GM12801 (cell line): ENCODE data around the gene MACROH2A1.

Source experiments
- TF ChIP-seq, protein P1 (sequence below): IDR thresholded peaks from one replicate; pipeline ENCODE4 v1.5.1; 2011; ENCODE audit warnings: control low read depth; ENCODE audit not compliant: insufficient read length; ENCODE audit errors: extremely low read depth

MACROH2A1 gene

DNA sequence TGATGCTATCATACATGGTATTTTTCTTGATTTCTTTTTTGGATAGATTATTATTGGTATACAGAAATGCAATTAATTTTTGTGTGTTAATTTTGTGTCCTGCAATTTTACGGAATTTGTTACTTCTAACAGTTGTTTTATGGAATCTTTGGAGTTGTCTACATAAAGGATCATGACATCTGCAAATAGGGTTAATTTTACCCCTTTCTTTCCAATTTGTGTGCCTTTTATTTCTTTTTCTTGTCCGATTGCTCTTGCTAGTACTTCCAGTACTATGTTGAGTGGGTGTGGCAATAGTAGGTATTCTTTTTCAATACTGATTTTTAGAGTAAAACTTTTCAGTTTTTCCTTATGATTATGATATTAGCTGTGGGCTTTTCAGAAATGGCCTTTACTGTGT is 111.5 kb downstream of the MACROH2A1 start:
- TF ChIP-seq, protein P1, sequence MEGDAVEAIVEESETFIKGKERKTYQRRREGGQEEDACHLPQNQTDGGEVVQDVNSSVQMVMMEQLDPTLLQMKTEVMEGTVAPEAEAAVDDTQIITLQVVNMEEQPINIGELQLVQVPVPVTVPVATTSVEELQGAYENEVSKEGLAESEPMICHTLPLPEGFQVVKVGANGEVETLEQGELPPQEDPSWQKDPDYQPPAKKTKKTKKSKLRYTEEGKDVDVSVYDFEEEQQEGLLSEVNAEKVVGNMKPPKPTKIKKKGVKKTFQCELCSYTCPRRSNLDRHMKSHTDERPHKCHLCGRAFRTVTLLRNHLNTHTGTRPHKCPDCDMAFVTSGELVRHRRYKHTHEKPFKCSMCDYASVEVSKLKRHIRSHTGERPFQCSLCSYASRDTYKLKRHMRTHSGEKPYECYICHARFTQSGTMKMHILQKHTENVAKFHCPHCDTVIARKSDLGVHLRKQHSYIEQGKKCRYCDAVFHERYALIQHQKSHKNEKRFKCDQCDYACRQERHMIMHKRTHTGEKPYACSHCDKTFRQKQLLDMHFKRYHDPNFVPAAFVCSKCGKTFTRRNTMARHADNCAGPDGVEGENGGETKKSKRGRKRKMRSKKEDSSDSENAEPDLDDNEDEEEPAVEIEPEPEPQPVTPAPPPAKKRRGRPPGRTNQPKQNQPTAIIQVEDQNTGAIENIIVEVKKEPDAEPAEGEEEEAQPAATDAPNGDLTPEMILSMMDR, result no peak
